GM21619 (cell line): ENCODE data around the gene DOC2A.
A peak's percentile ranks its signal among the peaks of the same experiment; 100 is the strongest.
"Not testable (repeated sequence)": the region's sequence is repeated elsewhere in the genome, so short reads cannot be mapped to it uniquely, and the experiment has no call there.

ENCODE experiments used
- ATAC-seq: cut with Tn5 transposase; IDR thresholded peaks from one replicate; pipeline ENCODE4 v1.9.1; 2021; ENCODE audit not compliant: unreplicated experiment

DOC2A gene

DNA sequence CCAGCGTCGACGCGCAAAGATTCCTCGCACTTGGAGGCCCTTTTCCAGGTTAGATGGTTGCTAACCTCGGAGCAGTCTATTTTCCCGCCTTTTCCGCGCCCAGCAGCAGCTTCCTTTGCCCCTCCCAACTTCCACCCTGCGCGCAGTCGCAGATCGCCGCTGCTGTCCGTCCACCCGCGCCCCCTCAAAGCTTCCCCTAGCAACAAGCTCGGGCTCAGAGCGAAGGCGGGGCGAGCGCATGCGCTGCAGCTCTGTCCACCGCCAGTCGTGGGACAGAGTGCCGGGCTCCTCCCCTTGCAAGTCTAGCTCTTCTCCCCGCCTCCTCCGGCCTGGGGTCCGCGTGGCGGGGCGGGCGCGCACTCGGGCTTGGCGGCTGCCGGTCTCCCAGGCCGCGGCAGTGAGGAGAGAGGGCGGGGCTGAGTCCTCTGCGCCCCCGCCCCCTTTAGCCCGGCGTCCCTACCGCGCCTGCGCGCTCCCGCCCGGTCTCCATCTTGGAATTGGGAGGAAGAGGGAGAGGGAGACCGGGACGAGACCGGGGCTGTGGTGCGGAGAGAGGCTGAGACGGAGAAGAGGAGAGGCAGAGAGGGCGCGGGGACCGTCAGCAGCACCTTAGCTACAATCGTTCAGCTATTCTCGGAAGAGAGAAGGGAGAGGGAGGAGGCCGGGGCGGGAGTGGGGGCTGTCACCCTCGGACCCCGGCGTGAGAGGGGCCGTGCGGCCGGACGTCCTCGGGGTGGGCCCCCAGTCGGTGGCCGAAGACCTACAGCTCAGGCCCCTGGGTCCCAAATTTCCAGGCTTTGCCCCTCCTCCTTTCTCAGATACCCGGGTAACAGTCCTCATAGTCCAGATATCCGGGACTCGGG, 37.2 kb downstream of the DOC2A start, which contains the start of gene TAOK2:
TAOK2 (plus strand) TSS at position 485 of the 863 bp plus-strand sequence. CDS start 3,905 bp downstream, outside the sequence.
- ATAC-seq, result peak; percentile 80

DNA sequence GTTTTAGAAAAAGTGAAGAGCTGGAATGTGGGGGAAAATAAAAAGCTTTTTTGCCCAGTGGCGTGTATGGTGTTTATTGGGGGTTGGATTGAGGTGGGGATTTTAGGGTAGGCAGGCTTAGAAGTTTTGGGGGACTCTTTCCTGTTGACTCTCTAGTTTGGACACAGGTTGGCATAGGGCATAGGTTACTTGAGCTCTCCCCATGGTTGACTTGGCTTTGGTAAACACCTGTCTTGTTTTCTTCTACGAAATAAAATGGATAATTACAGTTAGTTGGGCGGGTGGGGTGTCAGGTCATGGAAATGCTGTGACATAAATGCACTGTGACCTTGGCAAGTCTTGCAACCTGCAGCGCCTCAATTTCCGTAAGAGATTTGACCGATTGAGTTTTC, 37.8 kb downstream of the DOC2A start:
- no peak for ATAC-seq

DNA sequence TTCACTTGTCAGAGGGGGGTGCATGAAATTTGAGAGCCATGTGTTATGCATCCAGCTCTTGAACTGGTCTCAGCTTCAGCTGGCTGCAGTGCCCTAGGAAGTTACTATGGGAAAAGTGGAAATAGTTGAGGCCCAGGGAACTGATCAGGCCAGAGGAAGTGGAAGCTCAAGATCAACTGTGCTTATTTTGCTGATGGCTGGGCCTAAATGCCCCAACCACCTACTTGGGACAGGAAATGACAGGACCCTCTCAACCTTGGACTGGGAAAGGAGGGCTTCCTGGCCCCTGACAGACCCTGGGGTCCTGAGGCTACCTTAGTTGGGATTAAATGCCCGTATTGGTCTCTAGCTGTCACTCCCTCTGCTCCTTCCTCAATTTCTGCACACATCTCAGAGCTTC, 38.3 kb downstream of the DOC2A start:
- ATAC-seq, result no peak

DNA sequence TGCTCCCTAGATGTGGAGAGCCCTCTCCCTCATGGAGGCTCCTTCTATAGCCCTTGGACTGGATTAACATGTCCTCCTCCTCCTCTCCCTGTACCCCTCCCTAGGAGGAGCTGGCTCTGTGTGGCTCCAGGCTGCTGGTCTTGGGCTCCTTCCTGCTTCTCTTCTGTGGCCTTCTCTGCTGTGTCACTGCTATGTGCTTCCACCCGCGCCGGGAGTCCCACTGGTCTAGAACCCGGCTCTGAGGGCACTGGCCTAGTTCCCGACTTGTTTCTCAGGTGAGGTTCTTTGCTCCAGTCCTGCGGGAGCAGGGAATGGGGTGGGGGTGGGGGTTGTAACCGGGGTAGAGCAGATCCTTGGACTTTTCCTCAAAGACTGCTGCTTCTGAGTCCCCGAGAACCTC, 39.5 kb downstream of the DOC2A start:
- no peak for ATAC-seq

DNA sequence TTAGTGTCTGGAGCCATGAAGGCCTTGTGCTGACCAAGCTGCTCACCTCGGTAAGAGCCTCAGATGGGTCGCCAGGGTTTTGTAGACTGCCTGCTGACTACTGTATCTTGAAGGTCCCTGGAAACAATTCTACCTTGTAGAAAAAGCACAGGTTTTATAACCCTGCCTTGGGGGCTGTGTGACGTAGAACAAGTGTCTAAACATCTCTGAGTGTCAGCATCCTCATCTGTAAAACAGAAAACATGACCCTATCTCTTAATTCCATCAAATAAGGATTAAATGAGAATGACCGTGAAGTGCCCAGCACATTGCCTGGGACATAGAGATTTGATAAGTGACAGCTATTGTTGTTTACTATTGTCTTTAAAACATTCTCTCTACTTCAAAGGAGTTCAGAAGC, 42.6 kb downstream of the DOC2A start:
- ATAC-seq, result no peak

DNA sequence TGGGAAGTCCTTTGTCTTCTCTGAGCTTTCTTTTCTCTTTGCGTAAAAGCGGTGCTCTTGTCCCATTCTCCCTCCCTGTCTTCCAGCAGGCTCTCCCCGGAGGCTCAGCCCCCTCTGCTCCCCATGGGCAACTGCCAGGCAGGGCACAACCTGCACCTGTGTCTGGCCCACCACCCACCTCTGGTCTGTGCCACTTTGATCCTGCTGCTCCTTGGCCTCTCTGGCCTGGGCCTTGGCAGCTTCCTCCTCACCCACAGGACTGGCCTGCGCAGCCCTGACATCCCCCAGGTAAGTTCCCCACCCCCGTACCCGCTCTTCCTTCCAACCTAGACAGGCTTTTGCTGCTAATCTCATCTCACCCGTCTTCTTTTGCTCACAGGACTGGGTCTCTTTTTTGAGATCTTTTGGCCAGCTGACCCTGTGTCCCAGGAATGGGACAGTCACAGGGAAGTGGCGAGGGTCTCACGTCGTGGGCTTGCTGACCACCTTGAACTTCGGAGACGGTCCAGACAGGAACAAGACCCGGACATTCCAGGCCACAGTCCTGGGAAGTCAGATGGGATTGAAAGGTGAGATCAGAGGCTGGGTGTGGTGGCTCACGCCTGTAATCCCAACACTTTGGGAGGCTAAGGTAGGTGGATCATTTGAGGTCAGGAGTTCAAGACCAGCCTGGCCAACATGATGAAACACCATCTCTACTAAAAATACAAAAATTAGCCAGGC, 47.6 kb downstream of the DOC2A start:
- ATAC-seq, result no peak

DNA sequence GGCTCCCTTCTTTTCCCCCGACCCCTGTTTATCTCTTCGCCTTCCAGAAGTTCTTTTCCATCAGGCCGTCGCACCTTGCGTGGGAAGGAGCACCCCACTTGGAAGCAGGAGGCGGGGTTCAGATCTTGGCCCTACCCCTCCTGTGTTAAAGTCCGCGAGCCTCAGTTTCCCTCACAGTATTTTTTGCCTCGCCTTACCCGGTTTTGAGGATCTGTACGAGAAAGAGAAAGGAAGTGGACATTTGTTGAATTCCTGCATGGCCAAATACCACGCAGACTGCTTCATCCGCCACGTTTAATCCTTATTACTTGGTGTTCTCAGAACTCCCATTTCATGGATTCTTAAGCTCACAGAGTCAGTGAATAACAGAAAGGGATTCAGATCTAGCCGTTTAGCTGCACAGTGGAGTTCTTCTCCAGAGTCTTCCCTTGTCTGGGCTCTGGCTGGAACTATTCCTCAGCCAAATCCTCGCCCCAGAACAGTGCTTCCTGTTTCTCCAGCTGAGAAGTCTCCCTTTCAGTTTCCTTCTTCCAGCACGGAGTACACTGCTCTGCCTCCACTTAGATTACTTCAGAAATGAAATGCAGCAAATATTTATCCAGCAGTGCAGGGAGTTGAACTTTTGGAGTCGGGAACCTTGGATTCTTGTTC, 48.4 kb downstream of the DOC2A start:
- no peak for ATAC-seq

DNA sequence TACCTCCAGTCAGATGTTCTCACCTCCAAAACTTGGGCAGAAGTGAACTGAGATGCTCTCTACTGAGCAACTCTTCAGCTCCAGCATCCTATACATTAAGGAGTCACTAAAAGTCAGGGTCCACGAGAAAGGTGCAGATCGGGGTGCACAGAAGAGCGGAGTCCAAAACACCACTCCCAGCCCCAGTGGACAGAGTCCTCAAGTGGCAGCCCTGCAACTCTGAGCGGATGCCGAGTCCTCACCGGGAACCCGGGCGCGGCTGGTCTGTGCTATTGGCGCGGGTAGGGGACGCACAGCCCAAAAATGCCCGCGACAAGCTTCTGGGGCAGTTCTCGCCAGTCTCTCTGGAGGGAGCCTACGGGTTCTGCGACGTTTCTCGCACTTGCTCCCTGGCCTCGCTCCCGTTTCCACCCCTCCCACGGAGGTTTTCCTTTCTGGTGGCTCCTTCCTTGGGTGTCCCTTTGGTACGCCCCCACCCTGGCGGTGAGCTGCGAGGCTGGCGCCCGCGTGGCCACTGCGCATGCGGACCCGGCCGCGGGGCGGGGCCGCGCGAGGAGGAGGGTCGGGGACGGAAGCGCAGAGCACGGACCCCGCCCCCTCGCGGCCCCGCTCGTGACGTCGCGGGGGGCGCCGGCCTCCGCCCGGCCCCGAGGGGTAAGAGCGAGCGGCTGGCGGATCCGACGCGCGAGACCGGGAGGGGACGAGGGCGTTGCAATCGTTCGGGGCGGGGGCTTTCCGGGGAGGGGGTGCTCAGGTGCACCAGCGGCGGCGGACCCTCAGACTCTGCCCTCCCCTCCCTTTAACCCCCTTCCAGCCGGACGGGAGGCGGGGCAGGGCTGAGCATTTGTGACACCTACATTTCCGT, 49.1 kb downstream of the DOC2A start, which contains the start of gene TMEM219:
TMEM219 (plus strand) TSS at position 601 of the 865 bp plus-strand sequence. CDS start 1,065 bp downstream, outside the sequence.
- peak; percentile 72 for ATAC-seq

DNA sequence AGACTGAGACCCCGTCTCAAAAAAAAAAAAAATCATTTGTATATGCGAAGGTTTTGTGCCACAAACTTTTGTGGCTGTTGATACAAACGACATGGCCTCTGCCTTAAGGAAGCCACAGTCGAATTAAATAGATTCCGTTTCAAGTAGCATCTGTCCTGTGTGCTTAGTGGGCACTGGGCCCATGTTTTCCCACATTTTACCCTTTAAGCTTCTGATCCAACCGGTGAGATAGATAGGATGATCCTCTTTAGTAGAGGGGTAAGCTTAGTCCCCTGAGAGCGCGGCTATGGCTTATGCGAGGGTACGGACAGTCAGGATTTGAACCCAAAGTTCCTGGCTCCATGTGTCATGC, 49.7 kb downstream of the DOC2A start:
- no peak for ATAC-seq

DNA sequence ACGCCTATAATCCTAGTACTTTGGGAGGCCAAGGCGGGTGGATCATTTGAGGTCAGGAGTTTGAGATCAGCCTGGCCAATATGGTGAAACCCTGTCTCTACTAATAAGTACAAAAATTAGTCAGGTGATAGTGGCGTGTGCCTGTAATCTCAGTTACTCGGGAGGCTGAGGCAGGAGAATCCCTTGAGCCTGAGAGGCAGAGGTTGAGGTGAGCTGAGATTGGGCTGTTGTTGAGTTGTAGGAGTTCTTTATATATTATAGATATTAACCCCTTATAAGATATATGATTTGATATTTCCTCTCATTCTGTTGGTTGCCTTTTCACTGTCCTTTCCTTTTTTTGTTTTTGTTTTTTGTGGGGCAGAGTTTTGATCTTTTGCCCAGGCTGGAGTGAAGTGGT, 51.0 kb downstream of the DOC2A start:
- ATAC-seq, result not testable (repeated sequence)

DNA sequence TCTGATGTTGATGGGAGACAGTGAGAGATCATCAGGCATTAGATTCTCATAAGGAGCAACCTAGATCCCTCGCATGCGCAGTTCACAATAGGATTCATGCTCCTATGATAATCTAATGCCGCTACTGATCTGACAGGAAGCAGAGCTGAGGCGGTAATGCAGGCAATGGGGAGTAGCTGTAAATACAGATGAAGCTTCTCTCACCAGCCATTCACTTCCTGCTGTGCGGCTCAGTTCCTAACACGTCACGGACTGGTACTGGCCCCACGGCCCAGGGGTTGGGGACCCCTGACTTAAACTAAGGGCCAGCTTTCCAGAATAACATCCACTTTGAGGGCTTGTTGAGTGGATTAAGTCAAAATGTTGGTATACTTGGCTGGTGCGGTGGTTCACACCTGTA, 51.5 kb downstream of the DOC2A start:
- no peak for ATAC-seq

DNA sequence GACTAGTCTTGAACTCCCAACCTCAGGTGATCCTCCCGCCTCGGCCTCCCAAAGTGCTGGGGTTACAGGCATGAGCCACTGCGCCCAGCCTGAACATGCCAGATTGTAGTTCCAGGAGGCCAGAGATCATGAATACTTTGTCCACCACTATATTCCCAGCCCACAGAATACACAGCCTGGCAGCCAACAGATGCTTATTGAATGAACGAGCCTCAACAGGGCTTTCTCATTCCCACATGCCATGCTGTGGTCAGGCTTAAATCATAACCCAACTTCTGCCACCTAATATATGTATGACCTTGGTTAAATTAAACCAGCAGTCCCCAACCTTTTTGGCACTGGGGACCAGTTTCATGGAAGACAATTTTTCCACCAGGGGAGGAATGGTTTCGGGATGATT, 52.1 kb downstream of the DOC2A start:
- ATAC-seq, result no peak
